HG03066 (cell line): ENCODE results near the gene KRT34.
"Not testable (repeated sequence)": the region's sequence is repeated elsewhere in the genome, so short reads cannot be mapped to it uniquely, and the experiment has no call there.

Experiments used
- ATAC-seq: cut with Tn5 transposase; IDR thresholded peaks from one replicate; pipeline ENCODE4 v1.9.1; 2021; ENCODE audit warnings: low read depth; ENCODE audit not compliant: unreplicated experiment

KRT34 gene

DNA sequence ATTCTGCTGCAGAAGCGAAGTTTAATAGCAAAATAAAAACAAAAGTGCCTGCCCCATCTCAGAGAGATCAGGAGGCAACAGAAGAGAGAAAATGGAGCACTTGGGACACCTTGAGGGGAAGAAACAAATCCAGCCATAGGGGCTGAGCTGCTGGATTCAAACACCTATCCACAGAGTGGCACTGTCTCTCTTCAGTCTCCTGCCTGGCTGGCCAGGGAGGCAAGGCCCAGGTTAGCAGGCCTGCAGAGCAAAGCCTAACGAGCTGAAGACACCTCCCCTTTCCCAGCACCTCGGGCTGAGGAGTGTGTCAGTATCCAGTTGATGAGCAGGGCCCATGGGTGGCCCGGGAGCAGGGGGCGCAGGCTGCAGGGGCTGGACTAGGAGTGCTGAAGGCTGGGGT is 24.1 kb upstream of the KRT34 start:
- ATAC-seq: no peak

DNA sequence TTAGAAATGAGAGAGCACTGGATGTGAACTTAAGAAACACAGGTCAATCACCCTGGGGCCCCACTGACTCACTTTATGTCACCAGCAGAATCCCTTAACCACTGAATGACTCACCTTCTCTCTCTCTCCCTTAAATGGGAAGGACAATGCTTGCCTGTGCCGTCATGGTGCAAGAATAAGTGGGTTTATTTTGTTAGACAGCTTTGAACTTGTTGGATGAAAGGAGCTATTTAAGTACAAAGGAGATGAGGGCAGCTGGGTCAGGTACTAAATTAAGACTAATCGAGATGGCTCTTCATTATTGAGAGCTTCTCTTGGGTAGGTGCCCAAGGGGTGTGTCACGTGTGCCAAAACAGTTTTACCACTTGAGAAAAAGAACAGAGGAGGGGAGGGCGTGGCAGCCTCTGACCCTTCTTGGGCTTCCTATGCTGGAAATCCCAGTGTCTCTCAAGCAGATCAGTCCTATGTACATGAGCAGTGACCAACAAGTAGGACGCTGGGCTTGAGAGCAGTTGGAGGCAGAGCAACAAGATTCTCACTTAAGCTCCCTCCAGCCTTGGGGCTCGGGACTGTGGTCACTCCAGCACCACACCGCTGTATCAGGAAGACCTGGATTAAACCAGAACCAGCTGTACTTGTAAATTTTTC is 22.0 kb upstream of the KRT34 start:
- ATAC-seq: no peak

DNA sequence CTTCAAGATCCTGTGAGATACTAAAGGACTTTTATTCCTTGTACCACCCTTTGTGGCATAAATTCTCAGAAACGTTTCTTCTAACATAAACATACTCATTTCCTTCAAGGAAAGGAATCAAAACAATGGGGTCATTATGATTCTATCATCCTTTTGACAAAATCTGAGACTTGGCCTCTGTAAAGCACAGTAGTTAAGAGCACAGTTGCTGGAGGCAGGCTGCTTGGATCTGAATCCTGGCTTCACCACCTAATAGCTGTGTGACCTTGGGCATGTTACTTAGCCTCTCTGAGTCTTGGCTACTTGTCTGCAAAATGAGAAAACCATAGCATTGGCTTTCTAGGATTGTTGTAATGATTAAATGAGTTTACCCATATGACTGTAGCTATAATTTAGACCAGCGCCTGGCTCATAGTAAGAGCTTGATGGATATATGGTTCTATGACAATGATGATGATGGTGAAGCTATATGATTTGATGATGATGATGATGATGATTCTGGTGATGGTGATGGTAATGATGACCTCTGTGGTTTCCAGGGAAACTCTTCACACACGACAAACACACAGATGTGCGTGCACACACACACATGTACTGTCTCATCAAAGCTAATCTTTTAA is 21.4 kb upstream of the KRT34 start:
- ATAC-seq: no peak

DNA sequence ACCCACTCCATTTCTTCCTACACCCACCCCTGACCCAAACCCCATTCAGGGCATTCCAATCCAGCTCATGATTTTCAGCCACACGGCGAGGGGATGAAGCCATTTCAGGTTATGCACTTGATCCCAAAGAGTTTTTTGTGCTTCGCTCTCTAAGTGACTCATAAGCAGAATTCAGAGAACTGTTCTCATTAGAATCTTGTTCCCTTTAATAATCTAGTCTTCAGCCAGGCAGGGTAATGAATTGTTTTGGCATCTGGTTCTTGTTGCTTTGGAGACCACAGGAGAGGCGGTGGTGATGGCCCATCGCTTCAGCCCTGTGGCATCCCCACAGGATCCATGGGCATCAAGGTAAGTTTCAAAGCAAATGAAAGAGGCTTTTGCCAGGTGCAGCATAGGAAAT is 20.1 kb upstream of the KRT34 start:
- no peak for ATAC-seq

DNA sequence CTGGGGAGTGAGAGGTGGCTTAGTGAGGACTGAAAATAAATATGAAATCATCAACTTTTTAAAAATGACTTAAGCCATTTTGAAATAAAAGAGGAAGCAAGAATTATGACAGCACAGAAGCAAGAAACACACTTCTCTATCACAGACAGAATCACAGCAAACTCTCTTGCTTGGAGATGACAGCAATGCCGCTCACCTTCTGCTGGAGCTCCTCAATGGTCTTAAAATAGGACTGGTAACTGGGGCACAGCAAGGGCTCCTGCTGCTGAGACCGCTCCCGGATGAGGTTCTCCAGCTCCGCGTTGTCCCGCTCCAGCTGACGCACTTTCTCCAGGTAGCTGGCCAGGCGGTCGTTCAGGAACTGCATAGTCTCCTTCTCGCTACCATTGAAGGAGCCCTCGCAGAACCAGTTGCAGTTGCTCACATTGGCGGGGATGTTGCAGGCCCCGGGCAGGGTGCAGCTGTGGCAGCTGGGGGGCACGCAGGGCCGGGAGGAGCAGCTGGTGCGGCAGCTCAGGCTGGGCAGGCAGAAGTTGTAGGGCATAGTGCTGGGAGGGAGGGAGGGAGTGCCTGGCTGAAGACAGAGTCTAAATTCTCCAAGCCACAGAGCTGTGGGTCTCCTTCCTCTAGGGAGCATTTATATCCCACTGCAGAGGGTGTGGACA is 15.0 kb upstream of the KRT34 start, which contains the start of gene KRT31:
Gene KRT31 (minus strand): TSS at position 613 of the 665 bp plus-strand sequence. CDS start 69 bp downstream, at position 544.
- no peak for ATAC-seq

DNA sequence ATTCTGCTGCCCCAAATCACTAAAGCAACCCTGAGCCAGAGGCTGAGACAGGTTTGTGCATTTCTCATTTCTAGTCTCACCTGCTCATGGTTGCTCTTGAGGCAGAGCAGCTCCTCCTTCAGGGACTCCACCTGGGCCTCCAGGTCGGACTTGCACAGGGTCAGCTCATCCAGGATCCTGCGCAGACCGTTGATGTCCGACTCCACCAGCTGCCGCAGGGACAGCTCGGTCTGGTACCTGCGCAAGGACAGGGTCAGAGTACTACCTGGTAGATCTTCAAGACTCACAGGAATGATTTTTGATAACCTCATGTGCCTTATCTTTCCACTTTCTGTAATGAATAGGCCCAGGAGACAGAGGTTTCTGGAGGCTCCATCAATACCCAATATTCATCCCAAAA is 14.2 kb upstream of the KRT34 start:
- ATAC-seq: no peak

DNA sequence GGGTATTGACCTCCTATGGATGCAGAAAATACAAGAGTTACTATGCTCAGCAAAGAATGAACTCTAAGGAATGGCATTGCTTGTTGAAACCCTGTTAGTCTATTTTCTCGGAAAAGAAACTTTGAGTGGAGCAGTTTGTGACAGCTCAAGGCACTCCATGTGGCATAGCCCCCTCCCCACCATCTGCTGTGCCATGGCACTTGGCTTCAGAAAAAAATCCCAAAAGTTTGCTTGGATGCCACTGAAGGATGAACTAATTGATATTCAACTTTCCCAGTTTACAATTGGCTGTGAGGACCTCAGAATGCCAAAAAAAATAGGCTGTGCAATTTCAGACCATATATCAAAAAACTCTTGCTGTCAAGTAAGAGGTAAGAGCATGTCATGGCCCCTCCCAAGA is 13.5 kb upstream of the KRT34 start:
- no peak for ATAC-seq

DNA sequence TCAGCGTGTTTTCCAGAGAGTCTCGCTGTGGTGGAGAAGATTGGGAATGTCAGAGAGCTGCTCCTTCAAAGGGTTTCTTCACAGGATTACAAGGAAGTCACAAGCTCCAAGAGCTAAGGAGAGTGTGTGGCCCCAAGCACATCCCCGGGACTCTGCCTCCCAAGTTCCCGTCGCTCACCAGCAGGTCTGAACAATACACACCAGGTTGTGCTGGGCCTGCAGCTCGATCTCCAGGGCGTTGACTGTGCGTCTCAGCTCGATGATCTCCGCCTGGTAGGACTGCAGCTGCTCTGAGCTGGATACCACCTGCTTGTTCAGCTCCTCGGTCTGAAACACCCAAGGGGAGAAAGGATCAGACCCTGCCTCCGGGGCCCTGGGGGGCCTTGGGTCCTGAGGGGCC is 12.9 kb upstream of the KRT34 start:
- ATAC-seq: not testable (repeated sequence)

DNA sequence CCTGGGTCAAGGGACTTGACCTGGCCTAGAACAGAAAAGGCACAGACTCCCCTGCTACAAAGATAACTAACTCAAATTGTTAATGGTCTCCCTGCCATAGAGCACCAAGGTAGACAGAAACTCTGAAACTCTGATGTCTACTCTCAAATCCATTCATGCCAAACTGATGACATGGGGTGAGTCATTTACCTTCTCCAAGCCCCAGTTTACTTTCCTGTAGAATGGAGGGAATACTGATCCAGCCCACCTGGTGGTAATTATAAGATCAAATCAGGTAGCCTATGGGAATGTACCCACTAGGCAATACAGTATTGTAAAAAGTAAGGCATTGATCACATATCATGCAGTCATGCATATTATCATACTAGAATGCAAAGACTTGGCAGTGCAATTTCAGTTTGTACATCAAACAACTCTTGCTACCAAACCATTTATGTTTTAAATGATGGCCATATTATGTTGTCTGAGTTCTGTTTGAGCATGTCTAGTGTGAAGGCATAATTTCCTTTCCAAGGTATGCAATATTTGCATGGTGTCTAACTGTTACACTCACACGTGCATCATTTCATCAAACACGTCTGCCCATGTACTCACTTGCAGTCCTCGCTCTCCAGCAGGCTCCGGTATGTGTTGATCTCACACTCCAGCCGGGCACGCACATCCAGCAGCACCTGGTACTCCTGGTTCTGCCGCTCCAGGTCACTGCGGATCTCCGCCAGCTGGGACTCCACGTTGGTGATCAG is 12.3 kb upstream of the KRT34 start:
- ATAC-seq: no peak

DNA sequence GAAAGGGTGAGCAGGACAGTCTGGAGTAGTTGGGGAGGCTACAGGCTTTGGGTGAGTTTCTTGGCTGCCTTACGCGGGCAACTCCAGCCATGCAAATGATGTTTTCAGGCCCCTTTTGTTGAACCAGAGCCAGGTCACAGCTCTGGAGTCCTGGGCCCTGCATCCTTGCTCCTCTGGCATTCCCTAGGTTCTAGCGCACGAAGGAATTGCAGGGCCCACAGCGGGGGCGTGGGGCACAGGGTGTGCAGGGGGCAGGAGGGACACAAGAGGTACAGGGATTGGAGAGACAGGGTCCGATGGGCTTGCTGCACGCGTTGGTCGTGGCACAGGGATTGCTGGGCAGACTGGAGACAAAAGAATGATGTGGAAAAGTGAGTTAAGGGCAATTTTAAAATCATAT is 11.7 kb upstream of the KRT34 start:
- no peak for ATAC-seq

DNA sequence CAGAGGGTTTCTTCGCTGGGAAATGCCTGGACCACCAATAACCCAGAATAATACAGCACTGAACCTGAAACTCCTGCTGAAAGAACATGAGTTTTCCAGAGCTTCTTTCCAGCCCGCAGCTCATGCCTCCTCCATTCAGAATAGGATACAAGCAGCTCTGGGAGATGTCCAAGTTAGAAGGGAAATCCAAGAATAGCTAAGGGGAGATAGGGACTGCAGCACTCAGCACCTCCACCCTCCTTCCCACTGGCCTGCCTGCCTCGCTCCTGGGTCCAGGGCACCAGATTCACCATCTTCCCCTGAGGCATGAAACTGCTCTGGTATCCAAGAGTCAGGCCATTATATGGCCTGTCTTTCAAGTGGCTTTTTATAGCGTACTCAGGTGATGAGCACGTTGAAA is 11.2 kb upstream of the KRT34 start:
- ATAC-seq: no peak

DNA sequence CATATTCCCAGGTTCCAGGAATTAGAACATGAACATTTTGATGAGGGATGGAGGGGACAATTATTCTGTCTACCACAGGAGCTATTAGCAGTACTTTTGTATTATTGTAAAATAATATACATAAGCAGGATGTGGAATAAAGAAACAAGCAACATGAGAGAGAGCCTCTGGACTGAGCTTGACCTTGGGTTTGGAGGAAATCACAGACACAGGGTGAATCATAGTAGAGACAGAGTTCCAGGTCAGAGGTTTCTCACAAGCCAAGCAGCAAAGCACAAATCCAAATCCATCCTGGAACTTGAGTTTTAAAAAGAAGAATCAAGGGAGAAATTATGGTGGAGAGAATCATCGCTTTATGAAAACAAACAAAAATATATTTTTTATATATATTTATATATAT is 10.2 kb upstream of the KRT34 start:
- no peak for ATAC-seq

DNA sequence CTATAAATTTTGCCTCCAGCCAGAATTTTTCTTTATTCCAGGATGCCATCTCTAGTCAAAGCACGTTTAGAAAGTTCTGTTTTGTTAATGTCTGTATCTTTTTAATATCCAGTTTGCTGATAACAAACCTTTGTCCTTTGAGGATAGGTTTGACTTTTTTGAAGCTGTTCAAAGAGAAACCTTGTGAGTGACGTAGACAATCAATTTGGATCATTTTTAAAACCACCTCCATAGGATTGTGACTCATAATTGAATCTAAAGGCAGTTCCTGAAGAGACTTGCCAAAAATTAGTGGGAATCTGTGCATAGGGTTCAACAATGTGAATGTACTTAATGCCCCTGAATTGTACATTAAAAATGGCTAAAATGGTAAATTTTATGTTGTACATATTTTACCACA is 9.4 kb upstream of the KRT34 start:
- ATAC-seq: no peak

DNA sequence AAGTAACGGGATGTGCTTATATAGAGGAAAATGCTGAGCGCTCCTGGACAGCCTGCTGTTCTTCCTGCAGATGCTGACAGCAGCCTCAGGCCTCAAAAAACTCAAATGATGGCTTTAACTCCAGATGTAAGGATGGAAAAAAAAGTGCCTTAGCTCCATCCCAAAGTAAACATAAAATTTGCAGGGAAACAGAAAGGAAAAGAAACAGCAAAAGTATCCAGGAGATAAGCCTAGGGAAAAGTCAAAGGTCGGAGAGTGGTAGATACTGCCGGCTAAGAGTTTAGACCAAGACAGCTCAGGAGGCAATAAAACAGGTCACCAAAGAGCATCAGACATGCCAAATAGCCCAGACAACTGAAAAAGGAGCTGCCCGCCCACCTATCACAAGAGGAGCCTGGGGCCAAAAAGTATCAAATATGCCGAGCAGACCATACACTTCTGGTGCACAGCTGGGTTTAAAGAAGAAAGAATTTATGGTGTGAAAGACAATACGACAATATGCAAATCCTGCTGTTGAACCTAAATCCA is 8.4 kb upstream of the KRT34 start:
- no peak for ATAC-seq

DNA sequence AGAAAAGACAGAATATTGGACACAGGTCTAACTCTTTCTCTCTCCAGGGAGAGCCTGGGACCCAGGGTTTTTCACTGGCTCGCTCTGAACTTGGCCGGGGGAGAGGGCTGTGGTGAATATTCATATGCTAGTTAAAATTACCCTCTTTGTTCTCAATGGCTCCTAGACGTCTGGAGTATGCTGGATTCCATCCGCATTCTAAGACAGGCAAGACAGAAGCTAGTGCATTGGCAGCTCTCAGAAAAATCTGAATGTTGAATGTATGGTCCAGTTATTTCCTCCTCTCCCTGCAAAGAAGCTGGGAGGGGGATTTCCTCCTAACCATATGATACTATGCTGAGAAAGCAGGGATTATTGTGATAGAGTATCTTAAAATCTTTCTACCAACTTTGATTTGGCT is 5.6 kb upstream of the KRT34 start:
- ATAC-seq: no peak

DNA sequence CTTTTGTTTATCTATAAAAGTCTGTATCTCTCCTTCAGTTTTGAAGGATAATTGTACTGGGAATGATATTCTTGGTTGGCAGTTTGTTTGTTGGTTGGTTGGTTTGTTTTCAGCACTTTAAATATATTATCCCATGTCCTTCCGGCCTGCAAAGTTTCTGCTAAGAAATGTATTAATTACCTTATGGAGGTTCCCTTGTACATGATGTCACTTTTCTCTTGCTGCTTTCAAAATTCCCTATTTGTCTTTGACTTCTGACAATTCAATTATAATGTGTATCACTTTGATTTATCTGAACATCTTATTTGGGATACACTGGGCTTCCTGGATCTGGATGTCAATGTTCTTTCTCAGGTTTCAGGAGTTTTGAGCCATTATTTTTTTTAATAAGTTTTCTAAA is 4.1 kb upstream of the KRT34 start:
- ATAC-seq: no peak

DNA sequence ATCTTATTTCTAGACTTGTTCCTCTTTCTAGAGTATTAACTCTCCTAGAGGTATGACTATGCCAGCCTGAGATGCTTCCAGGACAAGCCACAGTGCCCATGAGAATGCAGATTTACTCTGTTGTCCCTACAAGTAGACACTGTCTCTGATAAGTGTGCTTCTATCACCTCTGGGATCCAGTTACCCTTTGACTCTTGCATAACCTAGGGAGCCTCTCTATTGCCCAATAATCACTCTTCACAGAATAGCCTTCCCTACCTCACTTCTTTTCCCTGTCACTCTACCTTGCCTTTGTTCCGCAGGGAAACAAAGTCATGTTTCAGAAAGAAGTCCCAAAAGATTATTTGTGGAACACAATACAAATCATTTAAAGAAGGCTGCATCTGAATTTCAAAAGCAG is 1.6 kb upstream of the KRT34 start:
- ATAC-seq: no peak

DNA sequence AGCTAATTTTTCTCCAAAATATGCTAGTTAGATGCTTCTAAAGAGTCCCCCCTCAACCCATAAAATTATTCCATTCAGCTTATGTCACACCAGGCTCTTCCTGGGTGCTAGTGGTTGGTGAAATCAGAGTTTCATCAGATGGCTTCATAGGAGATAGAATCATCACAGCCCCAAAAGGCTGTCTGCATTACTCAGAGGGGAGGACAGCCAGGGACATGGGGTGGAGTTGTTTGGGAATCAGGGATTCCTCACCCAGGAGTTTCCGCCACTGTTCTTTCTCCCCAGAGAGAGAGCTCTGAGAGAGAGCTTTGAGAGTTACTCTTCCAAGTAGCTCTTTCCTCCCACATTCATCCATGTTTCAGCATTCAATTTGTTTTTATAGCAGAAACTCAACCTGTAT is 288 bp upstream of the KRT34 start:
- no peak for ATAC-seq

DNA sequence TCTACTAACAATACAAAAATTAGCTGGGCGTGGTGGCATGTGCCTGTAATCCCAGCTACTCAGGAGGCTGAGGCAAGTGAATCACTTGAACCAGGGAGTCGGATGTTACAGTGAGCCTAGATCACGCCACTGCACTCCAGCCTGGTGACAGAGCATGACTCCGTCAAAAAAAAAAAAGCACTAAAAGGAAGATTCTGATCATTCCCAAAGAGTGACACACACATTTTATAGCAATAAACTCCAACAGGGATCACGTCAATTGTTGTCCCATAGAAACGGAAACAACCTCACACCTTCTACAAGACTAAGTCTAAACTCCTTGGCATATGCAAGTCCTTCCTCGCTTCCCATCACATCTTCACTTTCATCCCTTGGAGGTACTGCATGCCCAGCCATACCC is 2.0 kb downstream of the KRT34 start:
- ATAC-seq: not testable (repeated sequence)

DNA sequence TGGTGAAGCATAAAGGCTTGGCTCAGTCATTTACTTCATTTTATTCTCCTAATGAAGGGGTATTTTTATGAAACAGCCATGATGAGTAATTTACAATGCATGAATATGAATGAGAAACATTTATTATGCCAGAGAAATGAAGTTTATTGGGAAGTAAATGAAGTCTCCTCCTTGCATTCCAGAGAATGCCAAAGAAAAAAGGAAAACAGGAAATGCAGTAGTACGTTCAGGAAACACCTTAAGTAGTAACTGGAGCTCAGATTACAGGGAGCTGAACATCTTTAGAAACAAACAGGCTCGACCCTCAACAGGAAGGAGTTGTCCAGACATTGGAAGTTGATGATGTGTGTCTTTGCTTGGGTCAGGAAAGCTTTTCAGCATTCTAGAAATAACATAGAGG is 4.6 kb downstream of the KRT34 start:
- no peak for ATAC-seq

DNA sequence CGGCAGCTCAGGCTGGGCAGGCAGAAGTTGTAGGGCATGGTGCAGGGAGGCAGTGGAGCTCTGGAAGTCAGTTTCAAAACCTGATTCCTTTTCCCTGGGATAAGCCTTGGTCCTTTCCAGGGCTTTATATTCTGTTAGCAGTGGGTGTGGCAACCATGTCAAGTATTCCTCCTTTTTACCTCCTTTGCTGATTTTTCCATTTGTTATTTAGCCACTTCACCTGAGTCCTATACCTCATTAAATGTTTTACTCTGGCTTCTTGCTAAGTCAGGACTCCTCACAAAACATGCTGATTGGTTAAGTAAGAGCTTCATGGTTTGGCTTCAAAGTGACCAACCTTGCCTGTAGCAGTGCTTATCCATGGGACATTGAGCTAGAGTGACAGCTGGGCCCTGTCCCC is 12.4 kb downstream of the KRT34 start, which contains the start of gene KRT33B:
Gene KRT33B (minus strand): TSS at position 101 of the 400 bp plus-strand sequence. CDS start 63 bp downstream, at position 38.
- ATAC-seq: no peak
